Activated CD4-positive, alpha-beta T cell treated with anti-CD3 and anti-CD28 coated beads for 36 hours (primary cell): Measurements from ENCODE around the gene ODAD2. TPM values are rescaled to one million over a fixed set of nuclear protein-coding genes. Genes with fewer than 3 reads are reported as not detected.

Experiments
- ATAC-seq: fragments of 200-7000 bp; cut with Tn5 transposase; one replicate; pipeline ENCODE4 v1.10.0; 2021; ENCODE audit warnings: mild to moderate bottlenecking, moderate library complexity
- CTCF ChIA-PET: fragments of 350-600 bp; sonication (Branson Sonifier 250); formaldehyde crosslinking; loops from one replicate; lab custom pipeline; 2021; ENCODE audit warnings: antibody characterized with exemption; lab: Charles Lee
- POLR2A ChIA-PET: fragments of 350-600 bp; sonication (Branson Sonifier 250); formaldehyde crosslinking; loops from one replicate; lab custom pipeline; 2021; ENCODE audit warnings: antibody characterized with exemption, inconsistent platforms; lab: Charles Lee
- DNase-seq: peaks from one replicate; pipeline ENCODE4 v3.0.0-alpha.2; 2020
- H3K27ac Mint-ChIP-seq: one replicate; pipeline ENCODE4 v1.8.0; 2021; ENCODE audit warnings: mixed read lengths
- H3K27me3 Mint-ChIP-seq: one replicate; pipeline ENCODE4 v1.8.0; 2021; ENCODE audit warnings: mixed read lengths
- H3K36me3 Mint-ChIP-seq: one replicate; pipeline ENCODE4 v1.8.0; 2021; ENCODE audit warnings: low read depth, mixed read lengths
- H3K4me1 Mint-ChIP-seq: one replicate; pipeline ENCODE4 v1.8.0; 2021; ENCODE audit warnings: mixed read lengths
- H3K4me3 Mint-ChIP-seq: one replicate; pipeline ENCODE4 v1.8.0; 2021; ENCODE audit warnings: mild to moderate bottlenecking, moderate library complexity, mixed read lengths
- H3K9me3 Mint-ChIP-seq: one replicate; pipeline ENCODE4 v1.8.0; 2021; ENCODE audit warnings: low read depth, mixed read lengths
- intact Hi-C, 2 experiments: fragments of 100-400 bp; cut with DNase I in 1 of 2; cut with micrococcal nuclease in 1 of 2; formaldehyde crosslinking; loops; one replicate each; pipeline versions ENCODE4 v1.14.2 to v1.15.1; 2022 to 2024; cut with DNase I, micrococcal nuclease
- total RNA-seq, 2 experiments: library from RNA; stranded (reverse); gene quantifications; one replicate each; pipeline ENCODE4 v1.2.3, GENCODE V29; 2021

ODAD2 gene
- total RNA-seq, 2 experiments from 2014 or later, result 0.23 TPM; not detected in 1

DNA sequence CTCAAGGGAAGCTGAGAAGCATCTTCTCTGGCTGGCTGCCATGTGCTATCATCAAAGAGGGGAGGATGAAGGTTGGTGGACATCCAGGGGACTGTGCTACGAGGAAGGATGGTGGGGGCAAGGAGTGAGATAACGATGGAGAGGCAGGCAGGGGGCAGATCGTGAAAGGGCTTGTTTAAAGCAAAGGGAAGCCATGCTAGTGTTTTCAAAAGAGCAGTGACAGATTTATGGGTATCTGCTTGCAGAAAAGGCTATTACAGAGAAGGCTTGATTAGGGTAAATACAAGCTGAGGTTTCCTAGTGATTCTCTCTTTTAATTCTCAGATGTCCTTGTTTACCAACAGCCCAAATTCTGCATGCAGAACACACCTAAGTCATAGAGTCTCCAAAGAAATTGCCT, 164.4 kb downstream of the ODAD2 start:
- Mint-ChIP-seq H3K36me3 (no peaks in the 10 kb centered on the region), H3K4me1 (no peaks in the 10 kb centered on the region), H3K9me3 (no peaks in the 10 kb centered on the region), H3K4me3 (no peak overlapping the region), H3K27ac (no peak overlapping the region), H3K27me3 (peaks cover 7% of the 10 kb centered on the region)
- intact Hi-C loops, result no loop called here
- ATAC-seq, result no peak
- ChIA-PET POLR2A (no interaction called here), CTCF (no interaction called here)
- no peak for DNase-seq

DNA sequence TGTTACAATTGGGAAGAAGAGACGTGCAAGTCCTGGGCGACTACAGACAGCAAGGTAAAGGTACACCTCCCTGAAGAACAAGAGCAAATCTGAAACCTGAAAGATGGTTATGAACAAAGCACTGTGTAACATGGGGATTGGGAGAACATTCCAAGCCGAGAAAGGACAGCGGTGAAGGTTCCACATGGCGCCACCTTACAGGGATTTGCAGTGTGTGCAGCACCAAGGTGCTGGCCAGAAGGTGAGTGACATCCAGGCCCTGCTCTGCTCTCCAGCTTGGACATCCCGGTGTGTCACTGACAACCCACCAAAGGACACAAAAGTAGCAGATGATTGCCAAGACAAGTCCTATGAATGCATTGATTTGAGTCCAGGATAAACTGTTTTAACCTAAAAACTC, 165.1 kb downstream of the ODAD2 start:
- intact Hi-C loops, result no loop called here
- H3K4me3 Mint-ChIP-seq, result no peak overlapping the region
- CTCF ChIA-PET, result no interaction called here
- H3K27ac Mint-ChIP-seq, result no peak overlapping the region
- no peaks in the 10 kb centered on the region for H3K4me1 Mint-ChIP-seq
- POLR2A ChIA-PET, result no interaction called here
- no peak for DNase-seq
- H3K27me3 Mint-ChIP-seq, result peaks cover 7% of the 10 kb centered on the region
- H3K36me3 Mint-ChIP-seq, result no peaks in the 10 kb centered on the region
- H3K9me3 Mint-ChIP-seq, result no peaks in the 10 kb centered on the region
- no peak for ATAC-seq

DNA sequence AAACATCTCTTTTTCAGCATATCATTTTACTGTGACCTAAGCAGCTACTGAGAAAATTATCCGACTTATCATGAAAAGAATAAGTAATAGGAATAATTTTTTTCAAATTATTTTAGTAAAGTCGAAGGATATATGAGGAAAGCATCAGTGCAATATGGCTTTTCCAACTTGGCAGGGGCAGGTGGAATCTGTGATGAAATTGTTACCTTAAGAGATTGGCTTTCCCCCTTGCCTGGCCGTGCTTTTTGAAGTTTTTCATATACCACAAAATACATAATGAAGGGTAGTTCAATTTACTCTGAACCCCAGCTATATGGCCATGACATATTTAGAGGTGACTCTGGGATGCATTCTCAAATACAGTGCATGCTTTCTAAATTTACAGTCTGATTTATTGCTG, 166.1 kb downstream of the ODAD2 start:
- ChIA-PET CTCF (no interaction called here), POLR2A (no interaction called here)
- H3K9me3 Mint-ChIP-seq, result no peaks in the 10 kb centered on the region
- no peak overlapping the region for H3K27ac Mint-ChIP-seq
- no peak for DNase-seq
- H3K4me3 Mint-ChIP-seq, result no peak overlapping the region
- H3K36me3 Mint-ChIP-seq, result no peaks in the 10 kb centered on the region
- H3K27me3 Mint-ChIP-seq, result peaks cover 7% of the 10 kb centered on the region
- no peaks in the 10 kb centered on the region for H3K4me1 Mint-ChIP-seq
- no peak for ATAC-seq
- intact Hi-C loops, result no loop called here

DNA sequence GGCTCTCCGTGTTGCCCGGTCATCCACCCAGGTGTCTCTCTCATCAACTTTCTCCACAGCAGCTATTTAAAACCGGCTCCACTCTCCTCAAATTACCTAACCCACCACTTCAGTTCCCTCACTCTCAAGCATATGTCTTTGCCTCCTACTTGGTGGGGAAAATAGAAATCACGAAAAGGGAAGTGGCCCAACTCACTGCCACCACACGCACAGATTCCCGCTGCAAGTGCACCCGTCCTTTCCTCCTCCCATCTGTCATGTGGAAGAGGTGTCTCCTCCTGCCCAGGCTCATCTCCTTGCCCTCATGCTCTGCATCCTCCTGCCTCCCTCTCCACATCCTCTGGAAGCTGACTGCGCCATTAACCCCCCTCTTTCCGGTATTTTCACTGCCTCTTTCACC, 172.5 kb downstream of the ODAD2 start:
- H3K36me3 Mint-ChIP-seq, result no peaks in the 10 kb centered on the region
- DNase-seq (no peak), ATAC-seq (no peak)
- peaks cover 5% of the 10 kb centered on the region for H3K27me3 Mint-ChIP-seq
- intact Hi-C loops, result no loop called here
- no peak overlapping the region for H3K27ac Mint-ChIP-seq
- H3K4me3 Mint-ChIP-seq, result no peak overlapping the region
- POLR2A ChIA-PET, result no interaction called here
- H3K4me1 Mint-ChIP-seq, result no peaks in the 10 kb centered on the region
- CTCF ChIA-PET, result no interaction called here
- H3K9me3 Mint-ChIP-seq, result no peaks in the 10 kb centered on the region

DNA sequence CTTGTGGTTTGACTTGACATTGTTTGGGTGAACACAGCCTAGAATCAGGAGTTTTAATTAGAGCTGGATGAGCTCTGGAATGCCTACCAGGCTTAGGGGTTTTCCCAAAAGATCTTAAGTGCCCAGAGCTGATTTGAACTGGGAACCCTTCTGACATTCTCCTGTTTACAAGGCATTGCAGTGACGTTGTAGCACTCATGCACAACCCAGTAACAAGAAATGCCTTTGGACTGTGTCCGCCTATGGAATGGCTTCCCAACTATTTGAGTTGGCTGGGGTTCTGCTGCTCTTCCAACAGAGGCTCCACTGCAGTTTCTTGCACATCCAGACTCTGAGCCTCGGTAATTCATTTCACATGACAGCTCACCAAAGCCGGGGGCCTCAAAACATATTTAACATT, 176.6 kb downstream of the ODAD2 start:
- H3K4me3 Mint-ChIP-seq, result no peak overlapping the region

DNA sequence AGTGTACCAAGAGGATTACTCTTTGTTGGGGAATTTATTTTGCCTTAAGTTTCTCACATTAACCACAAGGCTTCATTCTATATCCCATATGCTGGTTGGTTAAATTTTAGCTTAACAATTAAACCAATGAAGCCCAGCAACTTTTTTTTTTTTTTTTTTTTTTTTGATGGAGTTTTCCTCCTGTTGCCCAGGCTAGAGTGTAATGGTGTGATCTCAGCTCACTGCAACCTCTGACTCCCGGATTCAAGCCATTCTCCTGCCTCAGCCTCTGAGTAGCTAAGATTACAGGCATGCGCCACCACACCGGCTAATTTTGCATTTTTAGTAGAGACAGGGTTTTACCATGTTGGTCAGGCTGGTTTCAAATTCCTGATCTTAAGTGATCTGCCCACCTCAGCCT, 178.2 kb downstream of the ODAD2 start:
- H3K4me3 Mint-ChIP-seq, result no peak overlapping the region
- no peaks in the 10 kb centered on the region for H3K9me3 Mint-ChIP-seq
- H3K36me3 Mint-ChIP-seq, result no peaks in the 10 kb centered on the region
- no peak overlapping the region for H3K27ac Mint-ChIP-seq
- POLR2A ChIA-PET, result no interaction called here
- ATAC-seq (no peak), DNase-seq (no peak)
- H3K4me1 Mint-ChIP-seq, result no peaks in the 10 kb centered on the region
- intact Hi-C loops, result no loop called here
- H3K27me3 Mint-ChIP-seq, result peaks cover 2% of the 10 kb centered on the region
- CTCF ChIA-PET, result no interaction called here

More for the DNA sequence above, 176.6 kb downstream of the ODAD2 start:
- Mint-ChIP-seq H3K36me3 (no peaks in the 10 kb centered on the region), H3K27ac (no peak overlapping the region), H3K27me3 (peaks cover 2% of the 10 kb centered on the region), H3K9me3 (no peaks in the 10 kb centered on the region), H3K4me1 (no peaks in the 10 kb centered on the region)
- intact Hi-C loops, result no loop called here
- ChIA-PET POLR2A (no interaction called here), CTCF (no interaction called here)
- ATAC-seq, result no peak
- DNase-seq, result no peak

DNA sequence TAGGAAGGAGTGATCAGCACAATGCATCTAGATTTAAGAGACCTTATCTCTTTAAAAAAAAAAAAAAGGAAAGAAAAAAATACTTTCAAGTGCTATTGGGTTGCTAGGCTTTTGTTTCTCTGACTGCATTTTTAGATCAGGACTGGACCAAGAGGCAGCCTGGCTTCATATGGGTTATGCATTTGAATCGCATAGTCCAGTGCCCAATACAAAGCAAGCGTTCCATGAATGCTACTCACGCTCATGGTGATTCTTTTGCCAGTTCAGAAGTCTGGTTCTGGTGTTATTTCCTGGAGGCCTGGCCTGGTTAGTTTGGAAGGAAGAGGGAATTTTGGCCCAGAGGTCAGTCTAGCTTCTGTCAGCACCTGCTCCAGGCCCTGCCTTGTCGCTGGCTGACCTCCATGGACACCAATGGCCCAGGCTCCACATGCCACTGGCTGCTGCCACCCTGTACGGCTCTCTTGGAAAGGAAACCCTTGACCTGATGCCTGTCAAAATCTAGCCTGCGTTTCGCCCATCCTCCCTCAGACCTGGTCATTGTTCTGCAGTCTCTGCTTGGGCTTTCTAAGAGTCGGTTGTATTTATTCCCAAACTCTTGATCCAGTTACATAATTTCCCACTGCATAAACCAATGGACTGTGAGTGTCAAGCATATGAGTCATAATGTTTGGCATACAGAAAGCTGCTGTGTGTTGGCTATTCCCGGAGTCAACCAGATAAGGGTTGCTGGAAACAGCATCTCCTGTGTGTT, 178.9 kb downstream of the ODAD2 start:
- no peaks in the 10 kb centered on the region for H3K9me3 Mint-ChIP-seq
- intact Hi-C loops, result no loop called here
- H3K27me3 Mint-ChIP-seq, result peaks cover 2% of the 10 kb centered on the region
- no peak for DNase-seq
- no peak overlapping the region for H3K27ac Mint-ChIP-seq
- no peak for ATAC-seq
- no peaks in the 10 kb centered on the region for H3K36me3 Mint-ChIP-seq
- CTCF ChIA-PET, result no interaction called here
- POLR2A ChIA-PET, result no interaction called here
- H3K4me3 Mint-ChIP-seq, result no peak overlapping the region
- H3K4me1 Mint-ChIP-seq, result no peaks in the 10 kb centered on the region

DNA sequence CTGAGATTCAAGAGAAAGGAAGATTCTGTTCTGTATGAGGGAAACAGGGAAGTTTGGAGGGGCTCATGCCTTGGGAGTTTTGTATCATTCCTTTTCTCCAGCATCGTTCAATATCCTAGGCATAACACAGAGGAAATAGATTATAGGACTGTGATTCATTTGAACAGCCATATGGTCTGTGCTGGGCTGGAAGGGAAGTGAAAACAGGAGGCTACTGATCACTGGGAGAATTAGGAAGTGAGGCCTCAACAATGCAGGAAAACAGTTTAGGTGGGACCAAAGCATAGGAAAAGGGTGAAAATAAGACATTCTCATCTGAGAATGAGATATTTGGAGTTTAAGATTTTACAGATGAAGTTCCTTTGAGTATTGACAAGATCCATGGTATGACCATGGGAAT, 182.6 kb downstream of the ODAD2 start:
- Mint-ChIP-seq H3K27ac (no peak overlapping the region), H3K4me3 (no peak overlapping the region), H3K9me3 (no peaks in the 10 kb centered on the region), H3K4me1 (no peaks in the 10 kb centered on the region), H3K36me3 (no peaks in the 10 kb centered on the region), H3K27me3 (peaks cover 2% of the 10 kb centered on the region)
- no peak for DNase-seq
- intact Hi-C loops, result no loop called here
- no peak for ATAC-seq
- ChIA-PET CTCF (no interaction called here), POLR2A (no interaction called here)

DNA sequence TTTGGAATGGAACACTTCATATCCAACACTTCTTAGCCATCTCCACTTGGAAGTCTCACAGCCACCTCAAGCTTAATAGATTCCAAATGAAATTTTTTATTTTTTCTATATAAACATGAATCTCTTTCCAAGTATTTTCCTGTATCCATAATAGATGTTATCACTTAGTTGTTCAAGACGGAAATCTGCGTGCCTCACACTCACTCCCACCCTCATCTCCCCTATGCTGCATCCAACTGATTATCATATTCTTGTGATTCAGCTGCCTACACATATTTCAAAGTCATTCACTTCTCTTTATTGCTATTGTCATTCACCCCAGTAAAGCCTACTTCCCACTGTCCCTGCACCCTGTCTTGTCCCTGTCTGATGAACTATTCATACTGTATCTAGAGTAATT, 183.0 kb downstream of the ODAD2 start:
- Mint-ChIP-seq H3K9me3 (no peaks in the 10 kb centered on the region), H3K4me1 (no peaks in the 10 kb centered on the region), H3K27me3 (peaks cover 2% of the 10 kb centered on the region), H3K27ac (no peak overlapping the region), H3K4me3 (no peak overlapping the region), H3K36me3 (no peaks in the 10 kb centered on the region)
- ChIA-PET CTCF (no interaction called here), POLR2A (no interaction called here)
- intact Hi-C loops, result no loop called here
- ATAC-seq (no peak), DNase-seq (no peak)

DNA sequence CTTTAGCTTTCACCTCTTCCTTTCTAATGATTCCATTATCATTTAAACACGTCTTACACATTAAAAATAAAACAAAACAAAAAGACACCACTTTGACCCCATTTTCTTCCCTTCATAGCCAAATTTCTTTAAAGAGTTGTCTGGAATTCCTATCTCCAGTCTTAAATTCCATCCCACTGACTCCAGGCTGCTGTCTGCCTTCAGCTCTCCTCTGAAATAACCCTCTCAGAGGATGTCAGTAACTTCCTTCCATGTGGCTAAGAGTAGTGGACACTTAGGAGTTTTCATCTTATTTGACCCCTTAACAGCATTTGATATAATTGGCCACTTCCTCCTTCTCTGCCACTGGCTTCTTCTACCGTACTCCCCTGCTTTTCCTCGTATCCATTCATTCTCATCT, 183.6 kb downstream of the ODAD2 start:
- CTCF ChIA-PET, result no interaction called here
- DNase-seq (no peak), ATAC-seq (no peak)
- Mint-ChIP-seq H3K27me3 (peaks cover 2% of the 10 kb centered on the region), H3K36me3 (no peaks in the 10 kb centered on the region), H3K9me3 (no peaks in the 10 kb centered on the region), H3K4me1 (no peaks in the 10 kb centered on the region), H3K27ac (no peak overlapping the region), H3K4me3 (no peak overlapping the region)
- intact Hi-C loops, result no loop called here
- POLR2A ChIA-PET, result no interaction called here

DNA sequence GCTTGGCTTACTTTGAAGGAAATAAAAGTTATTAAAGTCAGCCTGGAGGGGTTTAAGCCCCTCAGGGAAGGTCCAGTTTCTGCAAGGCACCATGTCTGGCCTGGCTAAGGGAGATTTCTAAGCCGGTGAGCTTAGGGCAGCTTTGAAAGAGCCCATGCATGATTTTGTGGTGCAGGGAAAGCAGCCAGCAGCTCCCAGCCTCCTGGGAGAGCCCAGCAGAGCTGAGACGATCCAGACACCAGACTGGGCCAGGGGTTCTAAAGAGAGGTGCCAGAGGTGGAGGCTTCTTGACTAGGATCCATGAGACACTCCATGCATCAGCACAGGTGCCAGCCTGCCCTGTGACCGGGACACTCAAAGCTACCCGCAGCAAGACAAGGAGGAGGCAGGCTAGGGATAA, 193.7 kb downstream of the ODAD2 start:
- Mint-ChIP-seq H3K36me3 (no peaks in the 10 kb centered on the region), H3K27ac (no peak overlapping the region), H3K9me3 (no peaks in the 10 kb centered on the region), H3K4me1 (no peaks in the 10 kb centered on the region), H3K27me3 (peaks cover 28% of the 10 kb centered on the region), H3K4me3 (no peak overlapping the region)
- ChIA-PET CTCF (no interaction called here), POLR2A (no interaction called here)
- ATAC-seq, result no peak
- DNase-seq, result no peak
- intact Hi-C loops, result no loop called here

DNA sequence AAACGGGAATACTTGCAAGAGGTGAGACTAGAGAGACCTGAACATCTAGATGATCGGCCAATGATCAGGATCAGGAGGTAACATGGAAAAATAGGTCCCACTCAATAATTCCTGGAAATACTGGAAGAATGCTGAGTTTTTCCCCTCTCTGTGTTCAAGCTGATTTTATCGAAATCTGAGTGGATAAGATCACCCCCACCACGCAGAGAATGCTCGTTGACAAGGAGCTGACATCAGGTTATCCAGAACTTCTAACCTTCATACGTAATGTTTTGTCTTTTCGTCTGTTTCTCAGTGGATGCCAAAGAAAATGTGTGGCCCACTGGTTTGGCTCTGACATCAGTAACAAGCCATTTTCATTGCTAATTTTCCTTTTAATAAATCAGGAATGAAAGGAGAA, 194.7 kb downstream of the ODAD2 start:
- no peaks in the 10 kb centered on the region for H3K9me3 Mint-ChIP-seq
- no peak for ATAC-seq
- H3K4me3 Mint-ChIP-seq, result no peak overlapping the region
- no peaks in the 10 kb centered on the region for H3K36me3 Mint-ChIP-seq
- intact Hi-C loops, result no loop called here
- H3K27ac Mint-ChIP-seq, result no peak overlapping the region
- POLR2A ChIA-PET, result no interaction called here
- CTCF ChIA-PET, result no interaction called here
- H3K27me3 Mint-ChIP-seq, result peaks cover 30% of the 10 kb centered on the region
- no peak for DNase-seq
- no peaks in the 10 kb centered on the region for H3K4me1 Mint-ChIP-seq
